ENCODE measurements around the gene PTPRD.

PTPRD gene

DNA sequence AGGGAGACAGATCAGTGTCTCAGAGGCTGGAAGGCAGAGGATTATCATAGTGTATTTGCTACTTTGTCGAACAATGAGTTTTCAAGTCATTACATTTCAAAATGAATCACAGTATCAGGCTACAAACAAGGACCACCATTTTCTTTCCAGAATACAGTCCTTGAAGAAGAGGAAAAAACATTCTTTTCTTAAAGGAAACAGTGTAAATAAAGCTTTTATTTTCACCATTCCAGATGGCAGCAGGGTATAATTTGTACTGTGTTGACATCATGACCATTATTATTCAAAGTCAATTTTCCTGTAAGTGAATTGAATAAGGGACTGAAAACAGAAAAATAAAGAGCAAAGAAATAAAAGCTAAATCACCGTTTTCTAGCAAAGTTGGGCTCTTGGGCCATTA is 2076.0 kb downstream of the PTPRD start:
- TF ChIP-seq ZNF274 (IDR thresholded peaks at IDR 0.05; ENCODE audit: low read depth, low read length), result no peak
- no peak overlapping the region for H3K4me3 ChIP-seq (ENCODE audit: low read length)

DNA sequence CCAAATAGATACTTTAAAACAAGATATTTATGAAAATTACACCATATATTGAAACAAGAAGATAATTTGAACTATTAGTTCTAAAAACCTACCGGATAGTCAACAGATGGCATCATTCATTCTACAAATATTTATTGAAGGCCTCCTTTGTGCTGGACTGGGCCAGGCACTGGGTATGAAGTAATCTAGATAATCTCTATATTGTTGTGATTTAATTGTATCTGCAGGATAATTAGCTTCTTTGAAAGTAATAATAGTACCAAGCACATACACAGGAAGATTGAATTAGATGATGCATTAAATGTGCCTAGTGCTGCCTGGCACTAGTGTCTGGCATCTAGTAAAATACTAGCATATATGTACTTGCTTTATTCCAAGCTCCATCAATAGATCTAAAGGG is 2078.0 kb downstream of the PTPRD start:
- no peak overlapping the region for H3K4me3 ChIP-seq (ENCODE audit: low read length)
- no peak for TF ChIP-seq ZNF274 (IDR thresholded peaks at IDR 0.05; ENCODE audit: low read depth, low read length)

DNA sequence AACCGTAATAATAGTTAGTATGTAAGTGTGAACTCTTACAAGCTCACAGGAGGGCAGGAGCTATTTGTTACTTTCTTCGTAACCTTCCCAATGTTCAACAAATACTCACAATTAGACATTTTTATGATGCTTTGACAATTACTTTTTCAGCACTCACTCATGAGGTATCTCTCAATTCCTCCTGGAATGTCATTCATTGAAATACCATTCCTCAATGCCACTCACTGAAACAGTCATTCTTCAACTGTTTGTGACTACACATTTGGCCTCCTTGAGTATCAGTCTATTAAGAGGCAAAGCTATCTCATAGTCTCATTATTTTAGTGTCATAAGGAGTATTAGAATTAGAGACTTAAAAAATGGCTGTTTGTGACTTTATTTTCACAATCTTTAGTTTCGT is 2079.1 kb downstream of the PTPRD start:
- no peak overlapping the region for H3K4me3 ChIP-seq (ENCODE audit: low read length)
- TF ChIP-seq ZNF274 (IDR thresholded peaks at IDR 0.05; ENCODE audit: low read depth, low read length), result no peak

DNA sequence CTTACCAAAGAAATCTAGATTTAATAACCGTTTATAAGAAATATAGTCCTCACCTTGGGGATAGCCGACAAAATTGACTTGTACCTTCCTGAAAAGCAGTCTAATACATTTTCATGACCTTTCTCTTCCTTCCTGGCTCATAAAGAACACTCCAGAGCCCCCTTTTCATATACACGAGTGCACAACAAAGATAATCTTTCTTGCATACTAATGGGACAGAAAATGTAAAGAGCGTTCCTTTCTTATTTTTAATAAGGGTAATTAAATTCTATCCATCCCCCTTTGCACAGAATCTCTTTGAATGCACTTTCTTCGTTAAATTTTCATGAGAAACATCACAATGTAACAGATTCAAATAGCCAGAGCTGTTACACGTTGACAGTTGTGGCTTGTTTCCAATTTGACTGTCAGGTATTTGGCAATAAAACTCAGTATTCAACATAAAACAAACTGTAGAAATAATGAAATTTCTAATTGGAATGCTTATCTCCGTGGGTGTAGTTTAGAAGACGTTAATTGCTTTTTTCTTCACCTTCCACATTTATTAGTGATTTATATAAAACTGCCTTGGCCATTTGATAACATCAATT is 2080.9 kb downstream of the PTPRD start:
- no peak for TF ChIP-seq ZNF274 (IDR thresholded peaks at IDR 0.05; ENCODE audit: low read depth, low read length)

DNA sequence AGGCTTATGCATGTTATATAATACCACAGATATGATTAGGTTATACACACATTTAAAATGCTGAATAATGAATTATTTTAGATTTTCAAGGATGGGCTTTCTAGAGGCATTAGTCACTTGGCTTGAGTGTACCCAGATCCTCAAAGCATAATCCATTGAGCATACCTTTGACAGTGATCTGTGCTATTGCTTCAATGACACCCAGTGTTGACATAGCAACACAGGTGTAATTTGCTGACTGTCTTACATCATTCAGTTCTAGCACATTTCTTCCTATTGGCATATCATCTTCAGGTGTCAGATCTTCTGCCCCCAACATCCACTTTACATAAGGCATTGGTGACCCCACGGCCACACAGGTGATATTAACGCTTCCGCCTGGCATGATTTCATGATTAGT is 2091.7 kb downstream of the PTPRD start:
- no peak for TF ChIP-seq ZNF274 (IDR thresholded peaks at IDR 0.05; ENCODE audit: low read depth, low read length)
- no peak overlapping the region for H3K4me3 ChIP-seq (ENCODE audit: low read length)

More for the DNA sequence above, 2080.9 kb downstream of the PTPRD start:
- no peak overlapping the region for H3K4me3 ChIP-seq (ENCODE audit: low read length)

DNA sequence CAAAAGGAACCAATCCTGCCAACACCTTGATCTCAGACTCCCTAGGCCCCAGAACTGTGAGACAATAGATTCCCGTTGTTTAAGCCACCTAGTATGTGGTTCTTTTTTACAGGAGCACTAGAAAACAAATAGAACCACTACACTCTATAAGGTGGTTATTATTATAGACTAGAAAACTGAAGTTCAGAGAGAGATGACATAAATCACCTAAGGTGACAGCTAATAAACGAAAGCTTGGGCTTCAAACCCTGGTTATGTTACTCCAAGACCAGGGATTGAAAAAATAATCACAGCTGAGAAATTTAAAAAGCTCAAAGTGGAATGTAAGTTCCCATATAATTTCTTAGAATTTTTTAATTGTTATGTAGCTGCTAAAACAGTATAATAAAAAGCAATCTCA is 2097.1 kb downstream of the PTPRD start:
- H3K4me3 ChIP-seq (ENCODE audit: low read length), result no peak overlapping the region
- TF ChIP-seq ZNF274 (IDR thresholded peaks at IDR 0.05; ENCODE audit: low read depth, low read length), result no peak

DNA sequence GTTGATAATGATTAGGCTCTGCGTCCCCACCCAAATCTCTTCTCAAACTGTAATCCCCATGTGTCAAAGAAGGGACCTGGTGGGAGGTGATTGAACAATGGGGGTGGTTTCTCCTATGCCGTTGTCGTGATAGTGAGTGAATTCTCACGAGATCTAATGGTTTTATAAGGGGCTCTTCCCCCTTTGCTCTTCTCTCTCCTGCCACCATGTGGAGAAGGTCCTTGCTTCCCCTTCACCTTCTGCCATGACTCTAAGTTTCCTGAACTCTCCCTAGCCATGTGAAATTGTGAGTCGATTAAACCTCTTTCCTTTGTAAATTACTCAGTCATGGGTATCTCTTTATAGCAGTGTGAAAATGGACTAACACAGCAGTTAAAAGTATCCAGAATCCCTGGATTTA is 2098.0 kb downstream of the PTPRD start:
- H3K4me3 ChIP-seq (ENCODE audit: low read length), result no peak overlapping the region
- no peak for TF ChIP-seq ZNF274 (IDR thresholded peaks at IDR 0.05; ENCODE audit: low read depth, low read length)

DNA sequence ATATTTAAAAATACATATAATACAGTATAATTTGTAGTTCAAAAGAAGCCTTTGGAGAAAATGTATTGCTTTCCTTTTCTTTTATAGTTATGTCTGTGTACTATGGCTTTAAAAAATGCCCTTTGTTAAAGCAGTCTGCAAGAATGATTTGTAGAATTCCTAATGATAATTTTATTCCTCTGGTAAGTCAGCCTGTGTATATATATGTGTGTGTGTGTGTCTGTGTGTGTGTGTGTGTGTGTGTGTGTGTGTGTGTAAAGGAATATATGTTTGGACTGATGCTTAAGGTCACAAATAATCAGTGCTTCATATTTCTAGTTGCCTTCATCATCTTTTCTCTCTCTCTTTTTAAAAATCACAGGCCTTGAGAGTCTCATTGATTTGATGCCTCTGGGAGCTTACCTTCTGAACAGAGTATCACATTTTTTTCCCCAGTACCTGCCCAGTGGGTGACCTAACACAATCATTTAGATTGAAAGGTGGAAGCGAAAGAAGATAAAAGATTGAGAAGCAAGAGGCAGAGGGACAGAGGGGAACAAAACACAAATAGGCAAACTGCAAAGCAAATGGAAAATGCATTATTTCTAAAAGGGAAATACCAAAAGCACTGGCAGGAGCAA is 2104.0 kb downstream of the PTPRD start:
- H3K4me3 ChIP-seq (ENCODE audit: low read length), result no peak overlapping the region
- no peak for TF ChIP-seq ZNF274 (IDR thresholded peaks at IDR 0.05; ENCODE audit: low read depth, low read length)

DNA sequence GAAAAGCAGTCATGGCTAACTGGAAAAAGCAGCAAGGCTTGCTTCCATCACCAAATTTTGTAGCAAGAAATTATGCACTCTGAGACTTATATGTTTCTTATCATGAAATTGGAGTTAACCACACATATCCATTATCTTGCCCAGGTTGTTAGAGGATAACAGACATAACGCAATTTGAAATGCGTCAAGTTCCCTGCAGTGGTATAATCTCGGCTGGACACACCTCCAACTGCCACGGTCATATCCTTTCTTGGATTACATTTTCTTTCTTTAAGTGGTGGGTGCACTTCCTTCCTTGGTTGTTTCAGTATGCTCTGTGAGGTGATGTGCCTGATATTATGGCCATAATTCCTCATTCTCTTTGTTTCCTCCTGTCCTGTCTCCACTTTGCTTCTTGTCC is 2118.2 kb downstream of the PTPRD start:
- H3K4me3 ChIP-seq (ENCODE audit: low read length), result no peak overlapping the region
- TF ChIP-seq ZNF274 (IDR thresholded peaks at IDR 0.05; ENCODE audit: low read depth, low read length), result no peak

DNA sequence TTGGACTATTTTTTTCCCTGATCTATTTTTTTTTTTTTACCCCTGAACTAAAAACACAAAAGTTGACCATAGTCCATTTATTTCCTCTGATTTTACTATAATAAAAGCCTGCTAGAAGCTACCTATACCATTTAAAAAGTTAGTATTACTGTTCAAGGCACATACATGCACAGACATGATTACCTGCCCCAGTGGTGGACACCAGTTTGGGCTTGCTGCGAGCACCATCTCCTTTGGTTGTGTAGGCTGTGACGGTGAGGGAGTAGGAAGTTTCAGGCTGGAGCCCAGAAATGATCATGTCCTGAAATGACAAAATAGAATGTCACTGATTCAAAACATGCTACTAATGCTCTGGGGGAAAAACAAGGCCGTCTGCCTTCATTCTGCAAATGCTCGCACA is 2120.1 kb downstream of the PTPRD start:
- TF ChIP-seq ZNF274 (IDR thresholded peaks at IDR 0.05; ENCODE audit: low read depth, low read length), result no peak
- H3K4me3 ChIP-seq (ENCODE audit: low read length), result no peak overlapping the region

DNA sequence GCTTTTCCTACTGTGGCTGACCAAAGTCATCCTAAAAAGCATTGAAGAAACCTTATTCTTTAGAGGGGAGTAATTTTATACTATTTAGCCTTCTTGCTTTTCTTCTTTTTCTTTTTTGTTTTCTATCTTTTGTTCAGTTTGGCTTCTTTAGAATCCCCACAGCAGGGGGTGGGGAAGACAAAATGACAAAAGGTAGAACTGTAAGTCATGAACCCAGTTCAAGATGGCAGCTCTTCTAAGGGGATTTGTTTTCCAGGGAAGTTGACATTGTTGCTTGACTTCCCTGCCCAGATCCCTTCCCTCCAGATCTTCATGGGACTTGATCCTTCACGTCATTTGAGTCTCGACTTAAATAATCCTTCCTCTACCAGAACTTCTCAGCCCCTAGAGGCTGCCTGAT is 2120.8 kb downstream of the PTPRD start:
- no peak for TF ChIP-seq ZNF274 (IDR thresholded peaks at IDR 0.05; ENCODE audit: low read depth, low read length)
- H3K4me3 ChIP-seq (ENCODE audit: low read length), result no peak overlapping the region

DNA sequence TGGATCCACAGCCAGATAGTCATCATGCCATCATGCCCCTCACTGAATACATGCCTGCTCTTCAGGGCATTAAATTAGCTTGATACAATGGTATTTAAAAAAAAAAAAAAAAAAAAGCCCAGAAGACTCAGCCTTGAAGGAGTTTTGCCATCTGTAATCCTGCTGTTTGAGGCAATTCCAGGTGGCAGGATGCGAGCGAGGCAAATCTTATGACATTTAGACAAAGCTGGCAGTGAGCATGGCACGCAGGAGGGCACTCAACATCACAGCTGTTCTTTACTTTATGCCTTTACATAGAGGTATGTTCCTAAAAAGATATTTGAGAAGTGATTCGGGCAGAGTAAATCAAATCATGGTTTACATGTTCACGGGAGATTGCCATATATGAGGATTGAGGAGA is 2121.2 kb downstream of the PTPRD start:
- H3K4me3 ChIP-seq (ENCODE audit: low read length), result no peak overlapping the region
- TF ChIP-seq ZNF274 (IDR thresholded peaks at IDR 0.05; ENCODE audit: low read depth, low read length), result no peak

DNA sequence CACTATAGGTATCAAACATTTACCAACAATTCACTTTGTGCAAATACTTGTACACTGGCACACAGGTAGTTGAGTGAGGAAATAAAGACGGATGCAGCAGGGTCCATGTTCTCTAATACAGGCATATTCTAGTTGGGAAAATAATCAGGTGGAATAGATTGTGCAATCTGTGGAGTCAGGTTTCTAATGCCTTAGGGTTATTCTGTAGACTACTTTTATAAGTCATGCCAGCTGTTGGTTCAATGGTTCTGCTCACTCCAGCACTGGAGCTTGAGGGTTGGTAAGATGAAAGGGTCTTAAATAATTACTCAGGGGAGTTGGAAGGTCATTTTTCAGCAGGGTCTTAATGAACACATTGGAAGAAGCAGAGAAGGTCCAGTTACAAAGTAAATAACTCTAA is 2123.0 kb downstream of the PTPRD start:
- no peak overlapping the region for H3K4me3 ChIP-seq (ENCODE audit: low read length)
- TF ChIP-seq ZNF274 (IDR thresholded peaks at IDR 0.05; ENCODE audit: low read depth, low read length), result no peak

DNA sequence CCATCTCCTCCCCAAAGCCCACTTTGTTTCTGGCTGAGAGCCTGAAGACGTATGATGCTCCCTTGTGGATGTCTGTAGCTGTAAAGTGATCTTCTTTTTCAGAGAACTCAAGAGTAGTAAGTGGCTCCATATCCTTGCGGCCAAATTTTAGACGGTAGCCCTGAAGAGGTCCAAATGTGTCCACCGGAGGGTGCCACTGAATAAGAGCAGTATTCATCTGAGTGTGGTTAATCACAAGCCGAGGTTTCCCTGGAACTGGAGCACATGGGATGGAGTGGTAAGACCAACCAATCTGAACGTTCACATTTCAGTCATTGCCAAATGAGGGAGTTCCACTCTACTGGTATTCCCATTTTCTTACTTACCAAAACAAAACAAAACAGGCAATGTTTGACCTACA is 2126.7 kb downstream of the PTPRD start:
- H3K4me3 ChIP-seq (ENCODE audit: low read length), result no peak overlapping the region
- no peak for TF ChIP-seq ZNF274 (IDR thresholded peaks at IDR 0.05; ENCODE audit: low read depth, low read length)

DNA sequence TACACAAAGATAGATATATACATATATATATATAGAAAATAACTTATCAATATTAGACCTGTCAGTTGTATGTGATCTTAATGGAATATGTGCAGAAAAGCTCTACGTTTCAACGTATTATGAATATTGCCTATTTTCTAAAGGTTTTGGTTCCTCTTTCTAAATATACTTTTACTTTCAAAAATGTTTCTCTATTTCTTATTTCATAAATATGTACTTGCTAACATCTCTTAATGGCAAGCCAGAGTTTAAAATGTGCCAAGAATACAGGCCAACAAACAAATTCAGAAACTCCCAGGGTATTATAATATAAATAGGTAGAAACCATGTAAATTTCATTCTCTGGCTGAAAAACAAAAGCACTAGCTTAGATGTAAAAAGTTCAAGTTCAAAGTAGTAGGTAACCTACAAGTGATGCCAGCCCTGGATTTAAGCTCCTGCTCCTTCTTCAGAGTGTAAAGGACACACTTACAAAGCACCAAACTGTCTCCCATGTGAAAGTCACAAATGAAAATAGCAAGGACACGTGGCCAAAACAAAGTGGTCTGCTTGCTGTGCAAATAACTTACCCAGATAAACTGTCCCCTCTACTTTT is 2128.1 kb downstream of the PTPRD start:
- TF ChIP-seq ZNF274 (IDR thresholded peaks at IDR 0.05; ENCODE audit: low read depth, low read length), result no peak
- H3K4me3 ChIP-seq (ENCODE audit: low read length), result no peak overlapping the region

Data from GM08714 (cell line).